Memory B cell (primary cell): ENCODE results near the gene IRF2.

Experiments used
- ATAC-seq: fragments of 150-1000 bp; cut with Tn5 transposase; 2 replicates; pipeline ENCODE4 v1.10.0; 2021; ENCODE audit warnings: low read depth, mild to moderate bottlenecking, moderate library complexity
- DNase-seq, 2 donors: peaks; one replicate each; pipeline ENCODE4 v3.0.0; 2022; ENCODE audit warnings: low spot score in 2 of 2
- H3K27ac Mint-ChIP-seq: one replicate; pipeline ENCODE4 v1.8.0; 2022; ENCODE audit warnings: mild to moderate bottlenecking, moderate library complexity, mixed read lengths
- H3K27me3 Mint-ChIP-seq: one replicate; pipeline ENCODE4 v1.8.0; 2022; ENCODE audit warnings: mixed read lengths
- H3K36me3 Mint-ChIP-seq: one replicate; pipeline ENCODE4 v1.8.0; 2022; ENCODE audit warnings: mild to moderate bottlenecking, mixed read lengths
- H3K4me1 Mint-ChIP-seq: one replicate; pipeline ENCODE4 v1.8.0; 2022; ENCODE audit warnings: mixed read lengths
- H3K4me3 Mint-ChIP-seq: one replicate; pipeline ENCODE4 v1.8.0; 2022; ENCODE audit warnings: mild to moderate bottlenecking, moderate library complexity, mixed read lengths
- H3K9me3 Mint-ChIP-seq: one replicate; pipeline ENCODE4 v1.8.0; 2022; ENCODE audit warnings: mixed read lengths

IRF2 gene

GRCh38 chr4:184450743-184451535, 23.4 kb downstream of the IRF2 start:
- Mint-ChIP-seq H3K4me3 (no peak overlapping the region), H3K36me3 (peaks cover 9% of the 10 kb centered on the region), H3K27me3 (no peaks in the 10 kb centered on the region), H3K4me1 (peaks cover 69% of the 10 kb centered on the region), H3K27ac (peak overlapping the region; percentile 41), H3K9me3 (no peaks in the 10 kb centered on the region)
- no peak for ATAC-seq
- no peak for DNase-seq

DNA sequence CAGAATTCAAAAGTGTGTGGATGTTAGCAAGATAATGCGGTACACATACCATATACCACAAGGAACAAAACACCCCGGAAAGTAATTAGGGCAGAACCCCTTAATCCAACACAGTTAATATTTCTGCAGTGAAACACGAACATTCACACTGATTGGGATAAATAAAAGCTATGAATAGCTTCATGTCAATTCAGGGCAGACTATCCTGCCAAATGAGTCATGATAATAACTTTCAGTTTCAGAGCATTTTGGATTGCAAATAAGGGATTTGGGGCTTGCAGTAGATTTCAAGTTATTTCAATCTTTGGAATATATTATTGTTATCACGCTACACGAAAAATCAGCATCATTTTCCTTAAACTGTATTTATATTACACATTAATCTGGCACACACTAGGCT, 24.3 kb downstream of the IRF2 start:
- peak overlapping the region; percentile 89 for H3K27ac Mint-ChIP-seq
- ATAC-seq, result no peak
- H3K36me3 Mint-ChIP-seq, result peaks cover 12% of the 10 kb centered on the region

GRCh38 chr4:184448821-184449220, 25.5 kb downstream of the IRF2 start:
- Mint-ChIP-seq H3K4me1 (peaks cover 70% of the 10 kb centered on the region), H3K27me3 (no peaks in the 10 kb centered on the region), H3K36me3 (peaks cover 12% of the 10 kb centered on the region), H3K9me3 (no peaks in the 10 kb centered on the region), H3K27ac (peak overlapping the region; percentile 89), H3K4me3 (peak overlapping the region; percentile 69)
- no peak for DNase-seq
- peak; percentile 31 for ATAC-seq

More for the DNA sequence above, 24.3 kb downstream of the IRF2 start:
- Mint-ChIP-seq H3K4me1 (peaks cover 69% of the 10 kb centered on the region), H3K4me3 (no peak overlapping the region), H3K9me3 (no peaks in the 10 kb centered on the region), H3K27me3 (no peaks in the 10 kb centered on the region)
- DNase-seq, result no peak

- ATAC-seq (no peak), DNase-seq (no peak)
- peak overlapping the region; percentile 89 for H3K27ac Mint-ChIP-seq
- H3K36me3 Mint-ChIP-seq, result peaks cover 14% of the 10 kb centered on the region
- H3K9me3 Mint-ChIP-seq, result no peaks in the 10 kb centered on the region
- peaks cover 67% of the 10 kb centered on the region for H3K4me1 Mint-ChIP-seq
- H3K27me3 Mint-ChIP-seq, result no peaks in the 10 kb centered on the region
- H3K4me3 Mint-ChIP-seq, result no peak overlapping the region
Measured at GRCh38 chr4:184448141-184448540, 26.2 kb downstream of the IRF2 start.

DNA sequence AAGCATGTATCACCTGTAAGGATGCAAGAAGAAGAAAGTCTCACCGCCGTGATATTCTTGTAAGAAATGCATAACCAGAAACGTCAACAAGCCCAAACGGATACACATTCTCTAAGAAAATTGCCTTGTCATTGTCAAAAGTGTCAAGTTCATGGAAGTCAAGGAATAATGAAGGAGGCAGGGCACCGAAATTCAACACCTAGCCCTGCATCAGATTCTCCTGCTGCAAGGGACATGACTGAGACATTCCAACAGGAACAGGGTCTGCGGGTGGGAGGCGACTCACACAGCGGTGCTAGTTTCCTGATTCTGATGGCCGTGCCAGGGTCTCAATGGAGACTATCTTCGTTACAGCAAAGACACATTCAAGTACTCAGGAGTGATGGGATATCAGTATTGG, 26.7 kb downstream of the IRF2 start:
- peaks cover 14% of the 10 kb centered on the region for H3K36me3 Mint-ChIP-seq
- ATAC-seq, result no peak
- no peak for DNase-seq
- H3K9me3 Mint-ChIP-seq, result no peaks in the 10 kb centered on the region
- H3K4me1 Mint-ChIP-seq, result peaks cover 68% of the 10 kb centered on the region
- no peak overlapping the region for H3K4me3 Mint-ChIP-seq
- peak overlapping the region; percentile 89 for H3K27ac Mint-ChIP-seq
- no peaks in the 10 kb centered on the region for H3K27me3 Mint-ChIP-seq

DNA sequence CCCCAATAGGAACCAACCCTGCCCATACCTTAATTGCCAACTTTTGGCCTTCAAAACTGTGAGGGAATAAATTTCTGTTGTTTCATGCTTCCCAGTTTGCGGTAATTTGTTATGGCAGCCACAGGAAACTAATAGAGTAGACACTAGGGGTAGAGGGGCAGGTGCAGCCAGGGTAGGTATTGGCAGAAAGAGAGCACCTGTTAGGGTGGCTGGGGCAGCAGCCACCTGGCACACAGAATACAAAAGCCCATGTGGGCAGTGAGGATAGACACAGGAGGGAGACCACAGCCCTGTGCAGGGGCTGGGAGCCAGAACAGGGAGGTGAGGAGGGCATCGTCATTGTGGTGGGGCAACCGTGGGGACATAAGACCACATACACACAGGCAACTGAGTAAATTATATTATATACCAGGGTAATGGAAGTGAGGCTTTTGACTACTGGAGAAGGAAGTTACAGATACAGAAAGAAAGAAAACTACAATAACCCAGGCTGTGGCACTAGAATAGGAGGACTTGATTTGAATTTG, 28.2 kb downstream of the IRF2 start:
- no peaks in the 10 kb centered on the region for H3K27me3 Mint-ChIP-seq
- peaks cover 14% of the 10 kb centered on the region for H3K36me3 Mint-ChIP-seq
- DNase-seq, result no peak
- H3K27ac Mint-ChIP-seq, result peak overlapping the region; percentile 80
- peaks cover 68% of the 10 kb centered on the region for H3K4me1 Mint-ChIP-seq
- peak overlapping the region; percentile 28 for H3K4me3 Mint-ChIP-seq
- ATAC-seq, result no peak
- H3K9me3 Mint-ChIP-seq, result no peaks in the 10 kb centered on the region

DNA sequence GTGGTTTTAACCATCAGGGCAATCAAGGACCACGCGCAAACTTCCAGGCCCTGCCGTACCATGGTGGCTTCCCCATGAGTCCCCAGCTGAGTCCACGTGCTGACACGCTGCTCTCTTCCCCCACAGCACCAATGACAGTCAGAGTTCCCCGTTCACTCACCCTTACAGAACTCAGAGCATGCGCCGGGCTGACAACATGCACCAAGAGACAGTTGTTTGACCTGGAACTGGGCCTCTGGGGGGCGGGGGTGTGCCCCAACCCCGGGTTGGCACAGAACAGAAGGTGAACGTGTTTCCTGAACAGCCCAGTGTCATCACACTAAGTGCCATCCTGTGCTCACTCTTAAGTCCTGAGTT, 29.4 kb downstream of the IRF2 start:
- no peaks in the 10 kb centered on the region for H3K9me3 Mint-ChIP-seq
- peak overlapping the region; percentile 12 for H3K27ac Mint-ChIP-seq
- DNase-seq (peak; percentile 47 to 60), ATAC-seq (peak; percentile 94)
- no peaks in the 10 kb centered on the region for H3K27me3 Mint-ChIP-seq
- peaks cover 72% of the 10 kb centered on the region for H3K4me1 Mint-ChIP-seq
- peak overlapping the region; percentile 12 for H3K4me3 Mint-ChIP-seq
- peaks cover 16% of the 10 kb centered on the region for H3K36me3 Mint-ChIP-seq

- H3K9me3 Mint-ChIP-seq, result no peaks in the 10 kb centered on the region
- H3K27ac Mint-ChIP-seq, result peak overlapping the region; percentile 12
- H3K4me3 Mint-ChIP-seq, result peak overlapping the region; percentile 12
- peaks cover 16% of the 10 kb centered on the region for H3K36me3 Mint-ChIP-seq
- H3K4me1 Mint-ChIP-seq, result peaks cover 71% of the 10 kb centered on the region
- ATAC-seq (no peak), DNase-seq (no peak)
- H3K27me3 Mint-ChIP-seq, result no peaks in the 10 kb centered on the region
Measured at GRCh38 chr4:184444215-184444952, 30.0 kb downstream of the IRF2 start.

GRCh38 chr4:184443318-184443717, 31.0 kb downstream of the IRF2 start:
- no peak for ATAC-seq
- Mint-ChIP-seq H3K27me3 (no peaks in the 10 kb centered on the region), H3K4me3 (no peak overlapping the region), H3K9me3 (no peaks in the 10 kb centered on the region), H3K36me3 (peaks cover 12% of the 10 kb centered on the region), H3K27ac (no peak overlapping the region), H3K4me1 (peaks cover 68% of the 10 kb centered on the region)
- no peak for DNase-seq

GRCh38 chr4:184442314-184442635, 32.1 kb downstream of the IRF2 start:
- DNase-seq (no peak), ATAC-seq (no peak)
- no peaks in the 10 kb centered on the region for H3K9me3 Mint-ChIP-seq
- no peak overlapping the region for H3K27ac Mint-ChIP-seq
- no peak overlapping the region for H3K4me3 Mint-ChIP-seq
- H3K36me3 Mint-ChIP-seq, result peaks cover 12% of the 10 kb centered on the region
- no peaks in the 10 kb centered on the region for H3K27me3 Mint-ChIP-seq
- peaks cover 70% of the 10 kb centered on the region for H3K4me1 Mint-ChIP-seq

- Mint-ChIP-seq H3K9me3 (no peaks in the 10 kb centered on the region), H3K27me3 (no peaks in the 10 kb centered on the region), H3K4me1 (peaks cover 66% of the 10 kb centered on the region), H3K4me3 (no peak overlapping the region), H3K36me3 (peaks cover 12% of the 10 kb centered on the region), H3K27ac (no peak overlapping the region)
- ATAC-seq (no peak), DNase-seq (no peak)
Measured at GRCh38 chr4:184441461-184442313, 32.7 kb downstream of the IRF2 start.

GRCh38 chr4:184440595-184441358, 33.6 kb downstream of the IRF2 start:
- H3K27me3 Mint-ChIP-seq, result no peaks in the 10 kb centered on the region
- H3K4me1 Mint-ChIP-seq, result peaks cover 61% of the 10 kb centered on the region
- DNase-seq (no peak), ATAC-seq (no peak)
- no peaks in the 10 kb centered on the region for H3K9me3 Mint-ChIP-seq
- H3K4me3 Mint-ChIP-seq, result no peak overlapping the region
- H3K36me3 Mint-ChIP-seq, result peaks cover 7% of the 10 kb centered on the region
- H3K27ac Mint-ChIP-seq, result peak overlapping the region; percentile 60

DNA sequence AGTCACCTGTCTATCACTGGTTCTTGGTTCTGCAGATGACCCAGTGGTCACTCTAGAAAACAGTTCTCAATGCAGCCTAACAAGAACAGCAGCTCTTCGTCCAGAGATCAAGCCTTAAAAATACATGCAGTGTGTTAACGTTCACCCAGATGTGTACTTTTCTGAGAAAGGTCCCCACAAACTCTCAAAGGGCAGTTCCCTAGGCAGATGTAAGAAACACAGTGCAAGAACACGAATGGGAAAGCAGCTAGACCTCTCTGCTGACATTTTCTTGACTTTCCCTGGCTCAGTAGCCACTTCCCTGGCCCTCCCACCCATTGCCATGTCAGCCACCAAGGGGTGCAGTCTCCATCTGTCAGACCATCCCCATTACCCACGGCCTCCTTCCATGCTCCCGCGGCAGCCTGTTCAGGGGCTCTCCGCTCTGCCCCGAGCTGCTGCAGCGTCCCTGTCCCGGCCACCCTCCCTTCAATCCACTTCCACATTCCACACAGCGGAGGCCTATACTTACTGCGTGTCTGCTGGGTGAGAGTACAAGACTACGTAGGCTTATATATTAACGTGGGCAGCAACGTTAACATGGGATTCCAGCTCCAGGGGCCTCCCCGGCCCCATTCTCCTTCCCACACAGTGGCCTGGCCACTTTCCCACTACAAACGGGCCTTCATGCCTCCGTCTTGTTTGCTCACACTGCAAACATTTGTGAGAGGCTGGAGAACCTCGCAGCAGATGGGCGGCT, 34.3 kb downstream of the IRF2 start:
- Mint-ChIP-seq H3K4me1 (peaks cover 60% of the 10 kb centered on the region), H3K9me3 (no peaks in the 10 kb centered on the region), H3K4me3 (no peak overlapping the region), H3K27me3 (no peaks in the 10 kb centered on the region), H3K27ac (peak overlapping the region; percentile 60), H3K36me3 (peaks cover 5% of the 10 kb centered on the region)
- no peak for ATAC-seq
- DNase-seq, result no peak
